ENCODE measurements around the gene NEK8. TPM values are rescaled to one million over a fixed set of nuclear protein-coding genes. Genes with fewer than 3 reads are reported as not detected.

NEK8 gene
- total RNA-seq, 6 donors from 2014 or later = 3.5 to 34.6 (median 13.0) TPM

- no peaks in the 10 kb centered on the region for H3K9me3 ChIP-seq
- H3K36me3 ChIP-seq = peaks cover 13 to 35% (median 18%) of the 10 kb centered on the region in 4 donors
- no peaks in the 10 kb centered on the region for H3K27me3 ChIP-seq
- TF ChIP-seq EP300 (IDR thresholded peaks at IDR 0.05) (no peak), POLR2AphosphoS5 (IDR thresholded peaks at IDR 0.05) (no peak), CTCF (IDR thresholded peaks at IDR 0.05) (no peak), POLR2A (IDR thresholded peaks at IDR 0.05) (no peak)
- no peak for DNase-seq
- H3K4me1 ChIP-seq = peaks cover 1 to 15% (median 8%) of the 10 kb centered on the region in 4 donors
- 88 to 95% methylated on average over 6 to 7 of the region's 7 CpGs for WGBS, 2 donors
- no peak overlapping the region for H3K27ac ChIP-seq
- H3K4me3 ChIP-seq = no peak overlapping the region
- ATAC-seq (ENCODE audit: low FRiP score in 2 of 2) = no peak
These were observed 26.9 kb downstream of the NEK8 start for GRCh38 chr17:28755486-28755885.

- Histone ChIP-seq H3K4me1 (peaks cover 5 to 21% (median 14%) of the 10 kb centered on the region in 4 donors), H3K9me3 (no peaks in the 10 kb centered on the region), H3K27ac (no peak overlapping the region), H3K4me3 (no peak overlapping the region), H3K36me3 (peaks cover 13 to 31% (median 18%) of the 10 kb centered on the region in 4 donors), H3K27me3 (no peaks in the 10 kb centered on the region)
- ATAC-seq (ENCODE audit: low FRiP score in 2 of 2) = no peak
- TF ChIP-seq CTCF (IDR thresholded peaks at IDR 0.05) (no peak), EP300 (IDR thresholded peaks at IDR 0.05) (no peak), POLR2A (IDR thresholded peaks at IDR 0.05) (no peak), POLR2AphosphoS5 (IDR thresholded peaks at IDR 0.05) (no peak)
- WGBS, 2 donors = 81 to 83% methylated on average over 5 of the region's 5 CpGs
- DNase-seq = no peak
These were observed 27.6 kb downstream of the NEK8 start for GRCh38 chr17:28756049-28756804.

- no peaks in the 10 kb centered on the region for H3K9me3 ChIP-seq
- peaks cover 20 to 37% (median 26%) of the 10 kb centered on the region in 4 donors for H3K4me1 ChIP-seq
- no peak for TF ChIP-seq POLR2A (IDR thresholded peaks at IDR 0.05)
- 95 to 100% methylated on average over 5 to 28 of the region's 32 CpGs for WGBS, 2 donors
- peak in 1 of 2 donors; percentile 27 for ATAC-seq (ENCODE audit: low FRiP score in 2 of 2)
- peak; percentile 20 to 76 for DNase-seq
- peaks cover 13 to 31% (median 18%) of the 10 kb centered on the region in 4 donors for H3K36me3 ChIP-seq
- H3K27me3 ChIP-seq = no peaks in the 10 kb centered on the region
- H3K4me3 ChIP-seq = no peak overlapping the region
- peak overlapping the region in 1 of 4 donors; percentile 35 for H3K27ac ChIP-seq
These were observed 30.0 kb downstream of the NEK8 start for GRCh38 chr17:28758411-28759121.

- Histone ChIP-seq H3K4me3 (no peak overlapping the region), H3K36me3 (peaks cover 13 to 31% (median 18%) of the 10 kb centered on the region in 4 donors), H3K4me1 (peaks cover 22 to 41% (median 31%) of the 10 kb centered on the region in 4 donors), H3K27ac (peak overlapping the region in 1 of 4 donors; percentile 35), H3K9me3 (no peaks in the 10 kb centered on the region), H3K27me3 (no peaks in the 10 kb centered on the region)
- DNase-seq (peak; percentile 10 to 53), ATAC-seq (ENCODE audit: low FRiP score in 2 of 2) (peak in 1 of 2 donors; percentile 53)
- WGBS, 2 donors = 94 to 96% methylated on average over 14 to 18 of the region's 18 CpGs
- TF ChIP-seq POLR2AphosphoS5 (IDR thresholded peaks at IDR 0.05) (no peak), POLR2A (IDR thresholded peaks at IDR 0.05) (no peak), EP300 (IDR thresholded peaks at IDR 0.05) (no peak), CTCF (IDR thresholded peaks at IDR 0.05) (no peak)
These were observed 30.8 kb downstream of the NEK8 start for GRCh38 chr17:28759256-28759865.

All from upper lobe of left lung (tissue), 6 donors.